Glutamatergic neuron (in vitro differentiated cells): Measurements from ENCODE around the gene SLX4IP. TPM values are rescaled to one million over a fixed set of nuclear protein-coding genes. Genes with fewer than 3 reads are reported as not detected.
A peak's percentile ranks its signal among the peaks of the same experiment; 100 is the strongest.

Experiments used
- DNase-seq: peaks from one replicate; pipeline ENCODE4 v3.0.0; 2022
- H3K27ac Mint-ChIP-seq: one replicate; pipeline ENCODE4 v1.8.0; 2020; ENCODE audit warnings: mild to moderate bottlenecking, mixed read lengths, inconsistent platforms; ENCODE audit not compliant: unreplicated experiment
- H3K27me3 Mint-ChIP-seq: one replicate; pipeline ENCODE4 v1.8.0; 2020; ENCODE audit warnings: mild to moderate bottlenecking, moderate library complexity, mixed read lengths, inconsistent platforms; ENCODE audit not compliant: unreplicated experiment
- H3K36me3 Mint-ChIP-seq: one replicate; pipeline ENCODE4 v1.8.0; 2020; ENCODE audit warnings: mild to moderate bottlenecking, mixed read lengths, inconsistent platforms; ENCODE audit not compliant: unreplicated experiment
- H3K4me1 Mint-ChIP-seq: one replicate; pipeline ENCODE4 v1.8.0; 2020; ENCODE audit warnings: mild to moderate bottlenecking, low read depth, mixed read lengths, inconsistent platforms; ENCODE audit not compliant: unreplicated experiment
- H3K4me3 Mint-ChIP-seq: one replicate; pipeline ENCODE4 v1.8.0; 2020; ENCODE audit warnings: mild to moderate bottlenecking, mixed read lengths, inconsistent platforms; ENCODE audit not compliant: unreplicated experiment
- H3K9me3 Mint-ChIP-seq: one replicate; pipeline ENCODE4 v1.8.0; 2020; ENCODE audit warnings: mild to moderate bottlenecking, moderate library complexity, mixed read lengths, inconsistent platforms; ENCODE audit not compliant: unreplicated experiment
- total RNA-seq: library from RNA; stranded (reverse); fragmentation: NEBNext Ultra II Directional; extraction: Animal tissue kit (Norgen Biotek cat#: 25700); gene quantifications from one replicate; pipeline ENCODE4 v1.2.1, GENCODE V29; 2021; ENCODE audit not compliant: unreplicated experiment
- TF ChIP-seq, protein P1 (sequence below): fragments of 200-600 bp; sonication (generic); IDR thresholded peaks from one replicate; pipeline ENCODE4 v1.5.0; 2021; ENCODE audit not compliant: partially characterized antibody, unreplicated experiment

Gene SLX4IP
- total RNA-seq, 1 donor from 2014 or later, result 7.9 TPM

DNA sequence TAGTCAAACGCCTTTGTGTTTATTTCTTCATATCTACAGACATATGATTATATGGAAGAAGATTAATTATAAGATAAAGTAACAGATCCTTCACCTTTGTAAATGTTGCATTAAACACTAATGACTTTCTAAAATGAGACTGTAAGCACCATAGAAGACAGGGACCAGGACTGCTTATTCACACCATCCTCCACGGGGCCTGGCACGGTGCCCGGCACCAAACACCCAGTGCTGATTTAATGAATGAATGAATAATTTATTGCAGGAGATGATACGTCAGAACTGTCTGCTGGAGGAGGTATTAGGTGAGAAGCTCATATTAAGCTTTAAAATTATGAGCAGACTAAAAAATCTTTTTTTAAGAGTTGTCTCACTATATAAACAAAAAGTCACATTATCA, 88.3 kb downstream of the SLX4IP start:
- Mint-ChIP-seq H3K27ac (peak overlapping the region; percentile 83), H3K9me3 (peaks cover 6% of the 10 kb centered on the region), H3K4me1 (peaks cover 66% of the 10 kb centered on the region), H3K36me3 (no peaks in the 10 kb centered on the region), H3K27me3 (peaks cover 2% of the 10 kb centered on the region), H3K4me3 (peak overlapping the region; percentile 72)
- no peak for DNase-seq
- TF ChIP-seq, protein P1, sequence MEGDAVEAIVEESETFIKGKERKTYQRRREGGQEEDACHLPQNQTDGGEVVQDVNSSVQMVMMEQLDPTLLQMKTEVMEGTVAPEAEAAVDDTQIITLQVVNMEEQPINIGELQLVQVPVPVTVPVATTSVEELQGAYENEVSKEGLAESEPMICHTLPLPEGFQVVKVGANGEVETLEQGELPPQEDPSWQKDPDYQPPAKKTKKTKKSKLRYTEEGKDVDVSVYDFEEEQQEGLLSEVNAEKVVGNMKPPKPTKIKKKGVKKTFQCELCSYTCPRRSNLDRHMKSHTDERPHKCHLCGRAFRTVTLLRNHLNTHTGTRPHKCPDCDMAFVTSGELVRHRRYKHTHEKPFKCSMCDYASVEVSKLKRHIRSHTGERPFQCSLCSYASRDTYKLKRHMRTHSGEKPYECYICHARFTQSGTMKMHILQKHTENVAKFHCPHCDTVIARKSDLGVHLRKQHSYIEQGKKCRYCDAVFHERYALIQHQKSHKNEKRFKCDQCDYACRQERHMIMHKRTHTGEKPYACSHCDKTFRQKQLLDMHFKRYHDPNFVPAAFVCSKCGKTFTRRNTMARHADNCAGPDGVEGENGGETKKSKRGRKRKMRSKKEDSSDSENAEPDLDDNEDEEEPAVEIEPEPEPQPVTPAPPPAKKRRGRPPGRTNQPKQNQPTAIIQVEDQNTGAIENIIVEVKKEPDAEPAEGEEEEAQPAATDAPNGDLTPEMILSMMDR, result no peak

DNA sequence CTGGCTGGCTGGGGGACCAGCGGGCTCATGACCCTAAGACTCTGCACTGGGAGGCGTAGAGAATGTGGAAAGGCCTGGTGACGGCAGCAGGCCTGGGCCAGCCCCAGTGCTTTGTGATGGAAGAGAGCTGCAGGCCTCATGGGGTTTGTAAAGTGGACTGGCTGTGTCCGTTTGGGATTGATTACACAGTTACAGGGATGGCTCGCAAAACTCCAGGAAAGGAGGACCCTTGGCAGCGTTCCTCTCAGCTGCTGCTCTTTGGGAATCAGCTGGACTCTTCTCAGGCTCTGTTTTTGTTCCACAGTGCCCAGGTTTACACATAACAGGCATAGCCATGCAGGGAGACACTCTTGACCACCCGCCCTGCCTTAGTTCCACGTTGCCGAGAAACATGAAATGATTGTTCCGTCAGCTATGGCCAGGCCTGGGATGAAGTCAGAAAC, 89.0 kb downstream of the SLX4IP start:
- Mint-ChIP-seq H3K4me3 (peak overlapping the region; percentile 72), H3K9me3 (peaks cover 6% of the 10 kb centered on the region), H3K36me3 (no peaks in the 10 kb centered on the region), H3K27me3 (peaks cover 2% of the 10 kb centered on the region), H3K4me1 (peaks cover 66% of the 10 kb centered on the region), H3K27ac (peak overlapping the region; percentile 93)
- TF ChIP-seq, protein P1, result no peak
- DNase-seq, result peak; percentile 77

DNA sequence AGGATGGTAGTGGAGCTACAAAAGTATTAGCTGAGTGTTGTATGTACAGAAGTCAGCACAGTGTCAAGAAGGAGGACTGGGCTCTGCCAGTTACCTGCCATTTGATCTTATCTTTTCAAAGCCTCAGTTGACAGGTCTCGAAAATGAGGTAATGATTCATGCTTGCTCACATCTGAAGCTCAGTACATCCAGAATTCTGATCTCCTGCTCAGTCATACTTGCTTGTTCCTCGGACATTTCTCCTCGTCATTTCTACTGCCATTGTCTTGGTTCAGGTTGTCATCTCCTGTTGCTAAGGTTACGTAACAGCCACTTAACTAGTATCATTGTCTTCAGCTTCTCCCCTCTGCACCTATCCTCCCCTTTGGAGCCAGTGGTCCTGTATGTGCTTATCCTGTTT, 89.5 kb downstream of the SLX4IP start:
- Mint-ChIP-seq H3K36me3 (no peaks in the 10 kb centered on the region), H3K27me3 (peaks cover 2% of the 10 kb centered on the region), H3K4me3 (peak overlapping the region; percentile 60), H3K9me3 (peaks cover 5% of the 10 kb centered on the region), H3K27ac (peak overlapping the region; percentile 93), H3K4me1 (peaks cover 66% of the 10 kb centered on the region)
- no peak for DNase-seq
- TF ChIP-seq, protein P1, result no peak

DNA sequence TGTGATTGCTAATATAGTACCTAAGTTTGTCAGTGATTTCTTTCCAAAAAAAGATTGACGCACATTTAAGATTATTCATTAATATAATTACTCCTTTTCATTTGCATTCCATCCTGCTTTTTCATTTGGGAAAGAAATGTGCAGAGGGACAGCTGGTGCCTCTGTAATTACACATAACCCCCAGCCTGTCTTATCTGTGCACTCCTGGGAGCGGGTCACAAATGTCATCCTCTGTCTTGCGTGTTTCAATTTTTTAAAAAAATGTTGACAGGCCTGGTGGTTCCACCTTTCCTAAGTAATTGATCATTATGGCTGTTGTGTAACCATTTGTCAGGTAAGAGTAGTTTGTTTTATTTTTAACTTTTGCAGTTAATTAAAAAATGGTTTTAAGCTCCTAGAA, 92.7 kb downstream of the SLX4IP start:
- peak; percentile 32 for DNase-seq
- Mint-ChIP-seq H3K27ac (peak overlapping the region; percentile 64), H3K4me3 (peak overlapping the region; percentile 67), H3K4me1 (peaks cover 46% of the 10 kb centered on the region), H3K9me3 (peaks cover 3% of the 10 kb centered on the region), H3K27me3 (peaks cover 2% of the 10 kb centered on the region), H3K36me3 (no peaks in the 10 kb centered on the region)
- TF ChIP-seq, protein P1, result no peak

DNA sequence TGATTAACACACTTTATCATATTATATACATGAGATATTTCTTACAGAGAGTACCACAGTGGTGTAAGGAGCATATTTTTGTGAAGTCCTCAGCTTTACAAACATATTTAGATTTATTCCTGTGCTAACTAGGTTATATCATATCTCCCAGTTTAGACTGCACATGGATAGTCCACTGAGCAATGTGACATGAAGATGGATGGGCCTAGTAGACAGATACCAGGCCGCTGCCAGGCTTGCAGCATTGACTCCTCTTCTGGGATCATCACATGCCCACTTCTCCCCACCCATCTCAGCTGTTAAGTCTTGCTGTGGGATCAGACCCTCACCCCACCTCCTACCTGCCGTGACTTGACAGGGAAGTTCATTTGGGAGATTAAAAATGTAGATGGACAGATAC, 95.8 kb downstream of the SLX4IP start:
- no peak overlapping the region for H3K4me3 Mint-ChIP-seq
- H3K4me1 Mint-ChIP-seq, result peaks cover 21% of the 10 kb centered on the region
- DNase-seq, result no peak
- no peak overlapping the region for H3K27ac Mint-ChIP-seq
- no peaks in the 10 kb centered on the region for H3K36me3 Mint-ChIP-seq
- H3K27me3 Mint-ChIP-seq, result peaks cover 2% of the 10 kb centered on the region
- TF ChIP-seq, protein P1, result no peak
- peaks cover 3% of the 10 kb centered on the region for H3K9me3 Mint-ChIP-seq
